ENCODE data around the gene RBBP5.

RBBP5 gene

DNA sequence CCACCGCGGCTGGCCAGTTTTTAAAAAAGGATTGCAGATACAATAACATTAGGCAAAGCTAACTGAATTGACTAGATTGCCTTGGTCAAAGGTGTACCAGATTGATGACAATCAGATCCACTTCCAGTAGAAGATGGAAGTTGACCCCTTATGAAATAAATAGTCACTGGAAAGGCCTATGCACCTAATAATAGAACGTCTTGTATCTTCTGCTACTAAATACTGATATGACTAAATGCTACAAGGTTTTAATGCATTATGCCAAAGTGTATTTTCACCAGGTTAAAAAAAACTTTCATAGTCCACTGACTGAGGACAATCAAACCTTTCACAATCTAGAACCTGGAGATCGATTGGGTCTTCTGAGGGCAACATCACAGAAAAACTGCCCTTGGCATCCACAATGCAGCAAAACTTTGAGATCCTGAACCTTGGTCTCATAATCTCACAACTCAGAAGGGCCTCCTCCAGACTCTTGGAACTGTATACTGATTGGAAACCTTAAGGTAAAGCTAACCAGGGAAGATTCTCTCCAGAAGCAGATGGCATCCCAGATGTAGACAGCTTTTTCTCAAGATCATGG lies 7.8 kb upstream of the RBBP5 start:
- DNase-seq (ENCODE audit: low read depth) = no peak

DNA sequence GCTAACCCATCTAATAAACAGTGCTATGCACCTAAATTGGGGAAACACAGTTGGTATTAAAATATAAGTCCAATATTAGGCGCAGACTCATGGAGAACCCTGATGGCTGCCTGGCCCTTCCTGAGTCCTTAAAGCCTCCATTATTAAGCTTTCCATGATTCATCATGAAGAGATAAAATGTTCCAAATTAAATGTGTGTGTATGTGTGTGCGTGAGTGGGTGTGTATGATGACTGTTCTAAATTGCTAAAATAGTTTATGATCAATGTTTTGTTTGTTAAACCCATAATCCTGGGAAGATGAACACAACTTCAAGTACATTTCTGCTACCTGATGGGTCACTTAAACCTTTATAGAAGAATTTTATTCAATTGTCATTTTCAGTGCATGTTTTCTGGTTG lies 6.3 kb upstream of the RBBP5 start:
- DNase-seq (ENCODE audit: low read depth) = no peak

GRCh38 chr1:205127646-205128045 lies 5.9 kb upstream of the RBBP5 start:
- no peak for DNase-seq (ENCODE audit: low read depth)

DNA sequence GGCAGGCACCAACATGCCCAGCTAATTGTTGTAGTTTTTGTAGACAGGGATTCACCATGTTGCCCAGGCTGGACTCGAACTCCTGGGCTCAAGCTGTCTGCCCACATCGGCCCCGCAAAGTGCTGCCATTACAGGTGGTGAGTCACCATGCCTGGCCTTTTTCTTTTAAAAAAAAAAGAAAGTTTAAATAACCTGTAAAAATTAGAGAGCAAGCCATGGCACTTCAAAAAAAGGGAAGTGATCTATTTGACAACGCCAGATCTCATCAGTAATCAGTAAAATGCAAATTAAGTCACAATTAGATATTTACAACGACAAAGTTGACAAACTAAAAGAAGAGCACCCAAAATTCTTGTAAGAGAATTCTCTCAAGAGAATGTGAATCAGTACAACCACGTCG lies 2.9 kb upstream of the RBBP5 start:
- DNase-seq (ENCODE audit: low read depth) = no peak

GRCh38 chr1:205122489-205122882 lies 708 bp upstream of the RBBP5 start:
- no peak for DNase-seq (ENCODE audit: low read depth)

- no peak for DNase-seq (ENCODE audit: low read depth)
Observed at GRCh38 chr1:205118752-205119151, 3.0 kb downstream of the RBBP5 start.

- no peak for DNase-seq (ENCODE audit: low read depth)
Observed at GRCh38 chr1:205111354-205111753, 10.4 kb downstream of the RBBP5 start.

DNA sequence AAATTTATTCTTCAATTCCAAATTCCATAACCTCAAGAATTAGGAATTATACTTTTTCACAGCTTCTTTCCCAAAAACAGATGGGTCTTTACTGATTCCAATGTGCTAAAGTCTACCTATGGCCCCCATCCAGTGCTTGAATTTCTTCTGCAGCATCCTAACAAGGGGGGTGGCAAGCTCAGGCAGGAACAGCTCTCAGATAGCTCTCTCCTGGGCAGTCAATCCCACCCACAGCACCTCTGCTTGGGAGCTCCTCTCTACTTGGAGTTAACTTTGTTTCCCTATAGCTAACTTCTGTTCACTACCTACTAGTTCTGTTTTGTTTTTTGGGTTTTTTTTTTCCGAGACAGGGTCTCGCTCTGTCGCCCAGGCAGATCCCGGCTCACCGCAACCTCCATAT lies 12.1 kb downstream of the RBBP5 start:
- DNase-seq (ENCODE audit: low read depth) = no peak

DNA sequence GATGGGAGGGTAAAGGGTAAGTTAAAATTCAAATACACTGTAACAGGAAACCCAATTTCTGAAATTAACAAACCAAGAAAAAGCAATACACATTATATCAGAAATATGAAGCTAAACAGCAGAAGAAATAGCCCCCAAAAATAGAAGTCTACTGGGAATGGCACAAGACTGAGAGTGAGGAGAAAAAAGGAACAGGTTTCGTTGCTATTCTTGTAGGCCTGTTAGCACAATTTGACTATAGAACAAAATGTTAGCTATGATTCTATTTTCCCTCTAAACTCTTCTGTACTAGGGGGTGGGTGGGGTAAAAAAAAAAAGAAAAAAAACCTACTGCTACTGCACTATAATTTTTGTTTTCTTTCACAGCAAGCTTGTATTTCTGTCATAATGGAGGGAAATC lies 12.5 kb downstream of the RBBP5 start:
- no peak for DNase-seq (ENCODE audit: low read depth)

GRCh38 chr1:205108464-205108863 lies 13.3 kb downstream of the RBBP5 start:
- no peak for DNase-seq (ENCODE audit: low read depth)

GRCh38 chr1:205107327-205107726 lies 14.5 kb downstream of the RBBP5 start:
- no peak for DNase-seq (ENCODE audit: low read depth)

GRCh38 chr1:205102404-205102803 lies 19.4 kb downstream of the RBBP5 start:
- no peak for DNase-seq (ENCODE audit: low read depth)

DNA sequence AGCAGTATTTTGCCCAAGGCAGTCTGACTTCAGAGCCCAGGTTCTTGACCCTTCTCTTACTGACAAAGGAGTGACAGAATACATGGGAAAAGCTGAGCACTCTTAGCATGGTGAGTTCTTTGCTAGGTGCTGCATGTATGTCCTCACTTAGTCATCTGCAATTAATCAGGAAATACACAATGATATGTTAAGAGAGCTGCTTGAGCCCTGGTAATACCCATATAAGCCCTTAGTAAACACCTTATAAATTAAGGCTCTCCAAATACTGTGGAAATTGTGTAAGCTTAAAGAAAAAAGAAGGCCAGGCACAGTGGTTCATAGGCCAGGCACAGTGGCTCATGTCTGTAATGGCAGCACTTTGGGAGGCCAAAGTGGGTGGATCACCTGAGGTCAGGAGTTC lies 23.5 kb downstream of the RBBP5 start:
- DNase-seq (ENCODE audit: low read depth) = no peak

DNA sequence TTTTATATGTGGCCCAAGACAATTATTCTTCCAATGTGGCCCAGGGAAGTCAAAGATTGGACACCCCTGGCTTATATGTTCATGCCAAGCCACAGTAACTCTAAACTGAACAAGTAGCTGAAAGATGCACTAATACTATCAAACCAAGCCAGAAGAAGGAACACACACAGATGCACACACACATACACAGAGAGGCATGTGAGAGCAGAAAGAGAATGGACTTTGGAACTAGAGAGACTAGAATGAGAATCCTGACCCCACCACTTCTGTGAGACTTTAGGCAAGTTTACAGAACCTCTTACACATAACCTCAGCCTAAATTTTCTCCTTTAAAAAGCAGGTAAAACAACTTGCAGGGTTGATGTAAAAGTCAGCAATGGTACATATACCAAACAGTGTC lies 26.4 kb downstream of the RBBP5 start:
- DNase-seq (ENCODE audit: low read depth) = no peak

DNA sequence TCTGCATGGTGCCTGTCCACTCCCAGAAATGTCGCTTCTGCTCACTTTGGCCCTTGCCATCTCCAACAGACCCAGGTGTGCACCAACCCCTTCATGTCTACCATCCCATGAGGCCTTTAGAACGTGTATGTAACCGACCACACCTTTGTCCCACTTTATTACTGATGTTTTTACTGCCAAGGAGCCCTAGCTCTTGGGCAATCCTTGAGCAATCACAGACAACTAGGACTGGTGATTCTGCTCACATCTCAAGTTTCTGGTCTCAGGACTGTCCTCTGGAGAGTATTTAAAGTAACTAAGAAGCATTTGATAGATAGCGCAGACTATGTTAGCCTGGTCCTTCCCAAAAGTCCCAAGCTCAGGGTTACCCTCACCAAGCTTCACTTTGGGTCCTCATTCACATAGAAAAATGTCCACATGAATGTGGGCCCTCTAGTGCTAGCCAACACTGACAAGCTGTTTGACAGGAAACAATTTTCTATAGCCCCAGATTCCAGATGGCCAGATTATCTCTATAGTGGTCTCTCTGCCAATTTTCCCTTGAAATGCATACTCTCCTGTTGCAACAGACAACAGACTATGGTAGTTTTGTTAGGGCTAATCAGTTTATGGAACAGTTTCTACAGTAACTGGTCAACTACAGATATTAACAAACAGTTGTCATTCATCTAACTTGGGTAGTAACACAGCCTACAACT lies 30.6 kb downstream of the RBBP5 start:
- DNase-seq (ENCODE audit: low read depth) = no peak

DNA sequence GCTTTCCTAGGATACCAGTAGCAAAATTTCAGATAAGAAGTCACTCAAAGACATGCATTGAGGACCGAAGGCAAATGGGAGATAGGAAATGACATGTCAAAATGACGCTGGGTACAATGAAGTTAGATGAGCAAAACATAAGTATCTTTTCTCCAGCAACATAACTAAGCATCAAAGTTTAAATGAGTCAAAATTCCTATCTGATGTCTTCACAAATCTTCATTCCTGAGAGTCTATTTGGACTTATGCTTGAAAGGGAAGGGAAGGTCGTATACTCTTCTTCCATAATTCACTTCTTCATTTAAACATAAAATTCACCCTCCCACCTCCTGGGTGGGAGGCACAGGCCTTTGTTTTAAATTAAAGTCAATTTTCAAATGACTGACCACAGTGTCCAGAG lies 33.4 kb downstream of the RBBP5 start:
- DNase-seq (ENCODE audit: low read depth) = no peak

GRCh38 chr1:205084360-205084759 lies 37.4 kb downstream of the RBBP5 start, which contains the start of gene TMEM81:
Gene TMEM81, minus strand, starts transcription at chr1:205084460. Its CDS starts 140 bp downstream, at chr1:205084320.
- no peak for DNase-seq (ENCODE audit: low read depth)

DNA sequence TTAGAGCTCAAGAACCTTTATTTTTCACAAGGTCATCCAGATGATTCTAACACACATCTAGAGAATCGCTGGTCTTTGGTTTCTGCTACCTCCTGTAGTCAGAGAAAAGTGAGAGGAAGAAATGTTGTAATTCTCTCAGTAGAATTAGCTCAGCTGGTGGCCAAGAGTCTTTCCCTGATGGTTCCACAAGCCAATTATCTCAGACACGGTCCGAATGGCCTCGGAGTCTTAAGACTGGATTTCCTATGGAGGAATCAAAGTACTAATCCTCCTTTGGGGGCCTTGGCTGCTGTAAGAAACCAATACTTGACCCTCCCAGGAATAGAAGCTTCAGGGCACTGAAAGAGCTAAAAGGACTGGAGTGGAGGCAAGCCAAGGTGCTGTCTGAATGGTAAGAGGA lies 39.3 kb downstream of the RBBP5 start:
- DNase-seq (ENCODE audit: low read depth) = no peak

GRCh38 chr1:205077934-205078311 lies 43.9 kb downstream of the RBBP5 start:
- no peak for DNase-seq (ENCODE audit: low read depth)

GRCh38 chr1:205077158-205077933 lies 44.4 kb downstream of the RBBP5 start:
- no peak for DNase-seq (ENCODE audit: low read depth)

DNA sequence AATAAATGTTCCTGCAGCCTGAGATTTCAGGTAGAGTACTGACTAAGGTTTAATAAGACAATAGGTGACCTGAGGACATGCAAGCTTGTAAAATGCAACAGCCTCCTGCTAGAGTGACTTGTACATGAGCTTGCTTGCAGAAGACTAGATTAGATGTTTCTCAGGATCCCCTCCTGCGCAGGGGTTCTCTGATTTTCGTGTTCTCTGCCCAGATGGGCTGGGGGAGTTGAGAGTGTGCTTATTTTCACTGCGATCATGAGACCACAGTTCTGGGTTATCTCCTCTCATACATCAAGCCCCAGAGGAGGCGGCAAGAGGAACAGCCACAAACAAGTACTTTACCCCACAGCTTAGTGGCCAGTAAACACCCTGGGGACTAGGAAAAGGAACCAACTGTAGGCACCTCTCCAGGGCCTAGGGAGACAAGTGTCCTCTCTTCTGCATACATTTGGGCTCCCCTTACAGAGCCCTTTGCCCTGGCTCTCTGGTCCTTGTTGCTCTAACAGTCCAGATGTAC lies 45.5 kb downstream of the RBBP5 start:
- no peak for DNase-seq (ENCODE audit: low read depth)

DNA sequence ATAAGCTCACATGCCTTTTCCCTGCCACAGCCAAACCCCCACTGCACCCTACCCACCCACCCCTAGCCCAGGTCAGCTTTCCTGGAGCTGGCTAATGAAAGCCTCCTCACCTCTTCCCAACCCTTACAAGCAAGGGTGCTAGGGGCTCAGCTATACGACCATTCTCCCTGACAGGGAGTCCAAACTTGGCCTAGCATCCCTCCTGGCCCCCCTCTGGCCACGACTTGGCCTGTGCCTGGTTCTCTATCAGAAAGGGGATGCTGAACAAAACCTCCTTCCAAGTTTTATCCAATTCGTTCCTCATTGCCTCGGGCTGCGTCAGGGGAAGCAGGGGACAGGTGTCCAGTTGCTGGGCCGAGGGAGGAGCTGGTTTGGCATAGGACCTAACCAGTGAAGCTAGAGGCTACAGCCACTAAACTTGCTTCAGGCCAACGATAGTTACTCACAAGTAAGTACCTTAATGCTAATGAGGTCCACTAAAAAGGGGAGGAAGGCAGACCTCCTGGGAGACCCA lies 46.1 kb downstream of the RBBP5 start:
- DNase-seq (ENCODE audit: low read depth) = no peak

- DNase-seq (ENCODE audit: low read depth) = no peak
Observed at GRCh38 chr1:205074513-205074912, 47.3 kb downstream of the RBBP5 start.
